Measurements from ENCODE around the gene ANGEL1. TPM values are rescaled to one million over a fixed set of nuclear protein-coding genes. Genes with fewer than 3 reads are reported as not detected.

The ANGEL1 gene
- total and polyA plus RNA-seq, 12 donors, result 5.5 to 17.1 (median 12.0) TPM

DNA sequence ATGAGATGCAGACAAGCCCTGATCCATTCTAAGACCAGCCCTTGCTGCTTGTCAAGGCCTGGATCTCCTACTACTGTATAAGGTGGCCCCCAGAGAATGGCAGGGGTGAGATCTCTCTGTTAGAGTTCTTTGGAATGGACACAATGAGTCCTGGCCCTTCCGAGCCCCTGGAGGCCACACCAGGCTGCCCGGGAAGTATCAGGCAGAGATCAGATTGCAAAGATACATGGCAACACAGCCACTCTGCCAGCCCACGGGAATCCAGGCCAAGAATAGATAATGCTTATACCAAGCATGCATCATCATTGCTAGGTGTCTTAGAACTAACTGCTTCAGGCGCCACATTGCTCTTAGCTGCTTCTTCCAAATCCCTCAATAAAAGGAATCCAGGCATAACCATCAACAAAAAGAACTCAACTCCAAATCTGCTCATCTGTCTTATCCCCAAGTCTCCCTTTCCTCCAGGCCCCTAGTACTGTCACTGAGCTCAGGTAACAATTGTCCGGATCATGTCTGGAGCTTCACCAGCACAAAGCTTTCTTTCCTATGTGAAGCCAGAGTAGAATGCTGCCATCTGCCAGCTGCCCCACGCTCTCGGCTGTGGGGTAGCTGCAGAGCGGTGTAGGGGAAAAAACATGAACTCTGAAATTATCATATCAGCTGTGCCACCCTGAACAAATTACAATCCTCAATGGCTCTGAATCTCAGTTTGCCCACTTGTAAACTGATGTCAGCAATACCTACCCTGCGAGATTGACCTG lies 56.9 kb downstream of the ANGEL1 start:
- Histone ChIP-seq H3K4me1 (peaks cover 5 to 13% (median 6%) of the 10 kb centered on the region in 9 donors), H3K27me3 (peaks cover 0 to 7% (median 0%) of the 10 kb centered on the region in 7 donors), H3K9me3 (no peaks in the 10 kb centered on the region), H3K36me3 (no peaks in the 10 kb centered on the region), H3K4me3 (no peak overlapping the region), H3K27ac (no peak overlapping the region)
- 81 to 82% methylated on average over 9 of the region's 9 CpGs for WGBS, 2 donors
- intact Hi-C loops (cut with DNase I), result no loop called here
- TF ChIP-seq, protein P1, sequence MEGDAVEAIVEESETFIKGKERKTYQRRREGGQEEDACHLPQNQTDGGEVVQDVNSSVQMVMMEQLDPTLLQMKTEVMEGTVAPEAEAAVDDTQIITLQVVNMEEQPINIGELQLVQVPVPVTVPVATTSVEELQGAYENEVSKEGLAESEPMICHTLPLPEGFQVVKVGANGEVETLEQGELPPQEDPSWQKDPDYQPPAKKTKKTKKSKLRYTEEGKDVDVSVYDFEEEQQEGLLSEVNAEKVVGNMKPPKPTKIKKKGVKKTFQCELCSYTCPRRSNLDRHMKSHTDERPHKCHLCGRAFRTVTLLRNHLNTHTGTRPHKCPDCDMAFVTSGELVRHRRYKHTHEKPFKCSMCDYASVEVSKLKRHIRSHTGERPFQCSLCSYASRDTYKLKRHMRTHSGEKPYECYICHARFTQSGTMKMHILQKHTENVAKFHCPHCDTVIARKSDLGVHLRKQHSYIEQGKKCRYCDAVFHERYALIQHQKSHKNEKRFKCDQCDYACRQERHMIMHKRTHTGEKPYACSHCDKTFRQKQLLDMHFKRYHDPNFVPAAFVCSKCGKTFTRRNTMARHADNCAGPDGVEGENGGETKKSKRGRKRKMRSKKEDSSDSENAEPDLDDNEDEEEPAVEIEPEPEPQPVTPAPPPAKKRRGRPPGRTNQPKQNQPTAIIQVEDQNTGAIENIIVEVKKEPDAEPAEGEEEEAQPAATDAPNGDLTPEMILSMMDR (IDR thresholded peaks at IDR 0.05), result no peak
- DNase-seq (no peak), ATAC-seq (no peak)

DNA sequence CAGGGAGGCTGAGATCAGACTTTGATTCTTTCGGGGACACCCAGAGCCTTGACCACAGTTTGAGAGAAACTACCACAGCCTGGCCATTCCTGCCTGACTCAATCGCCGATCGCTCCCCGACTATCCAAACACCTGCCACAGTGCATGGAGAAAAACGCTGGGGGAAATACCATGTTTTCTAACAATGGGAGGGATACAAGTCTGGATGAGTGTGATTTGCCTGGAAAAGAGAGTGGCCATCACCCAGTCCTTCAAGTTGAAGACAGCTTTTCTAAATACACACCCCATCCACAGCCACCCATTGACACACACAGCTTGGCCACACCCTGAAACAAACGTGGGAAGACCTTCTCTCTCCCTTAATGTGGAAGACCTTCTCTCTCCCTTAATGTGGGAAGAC lies 58.1 kb downstream of the ANGEL1 start:
- intact Hi-C loops (cut with DNase I), result no loop called here
- no peak overlapping the region for H3K27ac ChIP-seq
- no peaks in the 10 kb centered on the region for H3K36me3 ChIP-seq
- H3K4me1 ChIP-seq, result peaks cover 0 to 1% (median 0%) of the 10 kb centered on the region in 9 donors
- DNase-seq (no peak), ATAC-seq (no peak)
- 92 to 96% methylated on average over 7 of the region's 7 CpGs for WGBS, 2 donors
- no peaks in the 10 kb centered on the region for H3K27me3 ChIP-seq
- TF ChIP-seq, protein P1 (IDR thresholded peaks at IDR 0.05), result no peak
- no peaks in the 10 kb centered on the region for H3K9me3 ChIP-seq
- H3K4me3 ChIP-seq, result no peak overlapping the region

DNA sequence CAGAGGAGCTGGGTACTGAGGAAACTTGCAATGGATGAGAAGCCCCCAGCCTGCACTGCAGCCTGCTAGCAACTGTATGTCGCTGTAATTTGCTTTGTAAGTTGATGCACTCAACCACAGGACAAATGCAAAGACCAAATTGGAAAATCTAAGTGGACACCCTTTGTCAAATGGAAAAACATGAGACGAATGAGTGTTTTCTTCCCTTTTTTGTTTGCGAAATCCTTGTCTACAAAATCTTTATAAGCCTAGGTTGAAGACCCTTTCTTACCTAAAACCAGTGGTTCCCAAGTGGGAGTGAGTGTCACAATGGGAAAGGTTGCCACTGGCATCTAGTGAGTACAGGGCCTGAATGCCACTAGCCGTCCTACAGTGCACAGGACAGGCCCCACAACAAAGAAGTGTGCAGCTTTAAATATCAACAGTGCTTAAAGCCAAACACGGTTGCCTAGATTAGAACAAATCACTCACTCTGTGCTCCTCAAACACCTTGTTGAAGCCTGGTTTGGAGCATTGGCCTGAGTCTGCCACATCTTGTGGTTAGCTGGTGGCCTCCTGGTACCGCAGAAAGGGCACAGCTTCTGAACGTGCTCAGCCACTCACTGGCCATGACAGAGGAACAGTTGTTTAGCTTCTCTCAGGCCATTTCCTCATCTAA lies 59.0 kb downstream of the ANGEL1 start:
- TF ChIP-seq, protein P1 (IDR thresholded peaks at IDR 0.05), result no peak
- no peaks in the 10 kb centered on the region for H3K4me1 ChIP-seq
- DNase-seq (no peak), ATAC-seq (peak in 1 of 8 donors; percentile 67)
- WGBS, 2 donors, result 79 to 84% methylated on average over 7 of the region's 7 CpGs
- H3K4me3 ChIP-seq, result no peak overlapping the region
- H3K9me3 ChIP-seq, result peaks cover 0 to 7% (median 0%) of the 10 kb centered on the region in 11 donors
- H3K27me3 ChIP-seq, result no peaks in the 10 kb centered on the region
- no peak overlapping the region for H3K27ac ChIP-seq
- intact Hi-C loops (cut with DNase I), result no loop called here
- H3K36me3 ChIP-seq, result no peaks in the 10 kb centered on the region

DNA sequence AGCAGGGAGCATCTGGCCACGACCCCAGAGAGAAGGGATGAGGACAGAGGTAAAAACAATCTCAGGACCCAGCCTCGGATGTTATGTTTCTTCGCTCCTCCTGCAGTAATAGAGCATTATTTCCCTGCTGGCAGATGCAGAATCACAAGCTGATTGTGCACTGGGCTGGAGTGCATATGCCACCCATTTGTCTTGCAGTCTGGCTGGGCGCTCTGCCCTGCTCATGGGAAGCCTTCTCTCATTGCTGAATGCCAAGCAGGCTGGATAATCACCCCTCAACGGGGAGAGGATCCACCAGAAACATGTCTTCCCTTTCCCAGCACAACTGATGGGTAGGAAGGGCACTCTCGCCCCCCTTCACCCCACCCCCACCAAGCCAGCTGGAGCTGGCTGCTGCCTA lies 59.9 kb downstream of the ANGEL1 start:
- peaks cover 0 to 7% (median 0%) of the 10 kb centered on the region in 11 donors for H3K9me3 ChIP-seq
- H3K4me3 ChIP-seq, result no peak overlapping the region
- H3K36me3 ChIP-seq, result no peaks in the 10 kb centered on the region
- no peak overlapping the region for H3K27ac ChIP-seq
- no peaks in the 10 kb centered on the region for H3K27me3 ChIP-seq
- DNase-seq (no peak), ATAC-seq (no peak)
- WGBS, 2 donors, result 61 to 62% methylated on average over 6 of the region's 6 CpGs
- no peaks in the 10 kb centered on the region for H3K4me1 ChIP-seq
- intact Hi-C loops (cut with DNase I), result no loop called here
- TF ChIP-seq, protein P1 (IDR thresholded peaks at IDR 0.05), result no peak
